ENCODE results near the gene FMN2. TPM values are rescaled to one million over a fixed set of nuclear protein-coding genes. Genes with fewer than 3 reads are reported as not detected.

FMN2 gene
- total RNA-seq, 1 experiment from 2014 or later = 0.59 TPM

DNA sequence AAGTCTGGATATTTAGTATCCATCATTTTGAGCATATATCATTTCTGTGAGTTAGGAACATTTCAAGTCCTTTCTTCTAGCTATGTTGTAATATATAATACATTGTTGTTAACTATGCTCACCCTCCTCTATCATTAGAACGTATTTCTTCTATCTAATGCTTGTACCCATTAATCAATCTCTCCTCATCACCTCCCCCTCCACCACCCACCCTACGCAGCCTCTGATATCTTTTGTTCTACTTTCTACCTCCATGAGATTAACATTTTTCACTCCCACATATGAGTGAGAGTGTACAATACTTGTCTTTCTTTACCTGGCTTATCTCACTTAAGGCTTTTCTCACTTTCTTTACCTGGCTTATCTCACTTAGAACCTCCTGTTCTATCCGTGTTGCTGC, 156.2 kb downstream of the FMN2 start:
- H3K9me3 Mint-ChIP-seq = peaks cover 3 to 4% of the 10 kb centered on the region in 2 experiments; a peak in 3 of 5 replicates
- Histone ChIP-seq H3K23ac (ENCODE audit: insufficient read length, low read depth, low read length) (no peak overlapping the region), H3K79me1 (ENCODE audit: insufficient read depth, low read depth, low read length, poor library complexity, severe bottlenecking) (no peaks in the 10 kb centered on the region)

More for the DNA sequence above, 156.2 kb downstream of the FMN2 start:
- Histone ChIP-seq H2AK5ac (ENCODE audit: insufficient read length, low read length) (no peak overlapping the region), H3K27me3 (ENCODE audit: insufficient read depth, low read length) (no peaks in the 10 kb centered on the region), H3K4me1 (ENCODE audit: insufficient read depth, low read length) (no peaks in the 10 kb centered on the region), H4K5ac (ENCODE audit: insufficient read length, low read depth, low read length) (no peak overlapping the region), H4K20me1 (ENCODE audit: control insufficient read depth, insufficient read depth, insufficient read length) (no peaks in the 10 kb centered on the region), H3K18ac (ENCODE audit: insufficient read length, low read depth, low read length) (no peak overlapping the region), H2BK20ac (ENCODE audit: low read depth, low read length, poor library complexity, severe bottlenecking) (no peak overlapping the region), H3K56ac (ENCODE audit: insufficient read length, low read depth, low read length) (no peak overlapping the region), H2BK5ac (ENCODE audit: insufficient read length, low read length) (no peak overlapping the region), H3K9ac (ENCODE audit: extremely low read depth, insufficient read length, low read length) (no peak overlapping the region), H4K8ac (replicated peaks; ENCODE audit: insufficient read length, low read depth, low read length) (no peak overlapping the region), H3K4ac (ENCODE audit: low read depth, low read length) (no peak overlapping the region), H3K23me2 (ENCODE audit: insufficient read length, low read depth, low read length, poor library complexity, severe bottlenecking) (no peaks in the 10 kb centered on the region), H2BK12ac (ENCODE audit: insufficient read length, low read depth, low read length) (no peak overlapping the region), H3K14ac (ENCODE audit: insufficient read depth, low read length) (no peak overlapping the region), H3K9me3 (ENCODE audit: control insufficient read depth, low read depth, low read length) (no peaks in the 10 kb centered on the region), H2BK15ac (ENCODE audit: low read depth, low read length) (no peak overlapping the region), H4K91ac (ENCODE audit: insufficient read length, low read depth, low read length) (no peak overlapping the region), H2AFZ (ENCODE audit: low read length) (no peak overlapping the region), H3K27ac (ENCODE audit: insufficient read length, low read depth, low read length) (no peak overlapping the region), H2BK120ac (ENCODE audit: low read depth, low read length, poor library complexity, severe bottlenecking) (no peak overlapping the region), H3K4me2 (ENCODE audit: insufficient read depth, insufficient read length, low read length) (no peak overlapping the region), H3T11ph (ENCODE audit: low read length) (no peak overlapping the region), H3K79me2 (ENCODE audit: insufficient read depth, low read length) (no peaks in the 10 kb centered on the region)
- DNase-seq = no peak
- peaks cover 15 to 20% of the 10 kb centered on the region in 2 experiments for H3K4me1 Mint-ChIP-seq
- no peaks in the 10 kb centered on the region for H3K27me3 Mint-ChIP-seq (ENCODE audit: low read depth)
- H3K4me3 Mint-ChIP-seq = no peak overlapping the region
- no peak overlapping the region for H3K27ac Mint-ChIP-seq
- TF ChIP-seq, protein P1, sequence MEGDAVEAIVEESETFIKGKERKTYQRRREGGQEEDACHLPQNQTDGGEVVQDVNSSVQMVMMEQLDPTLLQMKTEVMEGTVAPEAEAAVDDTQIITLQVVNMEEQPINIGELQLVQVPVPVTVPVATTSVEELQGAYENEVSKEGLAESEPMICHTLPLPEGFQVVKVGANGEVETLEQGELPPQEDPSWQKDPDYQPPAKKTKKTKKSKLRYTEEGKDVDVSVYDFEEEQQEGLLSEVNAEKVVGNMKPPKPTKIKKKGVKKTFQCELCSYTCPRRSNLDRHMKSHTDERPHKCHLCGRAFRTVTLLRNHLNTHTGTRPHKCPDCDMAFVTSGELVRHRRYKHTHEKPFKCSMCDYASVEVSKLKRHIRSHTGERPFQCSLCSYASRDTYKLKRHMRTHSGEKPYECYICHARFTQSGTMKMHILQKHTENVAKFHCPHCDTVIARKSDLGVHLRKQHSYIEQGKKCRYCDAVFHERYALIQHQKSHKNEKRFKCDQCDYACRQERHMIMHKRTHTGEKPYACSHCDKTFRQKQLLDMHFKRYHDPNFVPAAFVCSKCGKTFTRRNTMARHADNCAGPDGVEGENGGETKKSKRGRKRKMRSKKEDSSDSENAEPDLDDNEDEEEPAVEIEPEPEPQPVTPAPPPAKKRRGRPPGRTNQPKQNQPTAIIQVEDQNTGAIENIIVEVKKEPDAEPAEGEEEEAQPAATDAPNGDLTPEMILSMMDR (conservative IDR thresholded peaks at IDR 0.05) = no peak
- WGBS (ENCODE audit: extremely low coverage, insufficient read length, low lambda C conversion rate) = 100% methylated on average over 1 of the region's 3 CpGs
- H3K36me3 Mint-ChIP-seq (ENCODE audit: insufficient read depth in 1 of 3, low read depth in 3 of 3) = peaks cover 0 to 2% (median 0%) of the 10 kb centered on the region in 3 experiments; a peak in 2 of 7 replicates
